Endothelial cell of umbilical vein (primary cell): Measurements from ENCODE around the gene CASD1. TPM values are rescaled to one million over a fixed set of nuclear protein-coding genes. Genes with fewer than 3 reads are reported as not detected.

Experiments
- BruUV-seq: library from RNA; stranded (reverse); fragments of 400-500 nt; replicated peaks from 2 replicates; lab custom pipeline; 2021; lab: Mats Ljungman, UMichigan
- CTCF ChIA-PET: fragments of 300-600, 350-600 bp; sonication (Branson Sonifier 250); formaldehyde crosslinking; loops from one replicate; lab custom pipeline; 2021; ENCODE audit warnings: antibody characterized with exemption, inconsistent platforms; lab: Charles Lee
- POLR2A ChIA-PET: fragments of 300-600, 350-600 bp; sonication (Branson Sonifier 250); formaldehyde crosslinking; loops from one replicate; lab custom pipeline; 2021; ENCODE audit warnings: antibody characterized with exemption, inconsistent platforms; lab: Charles Lee
- DNase-seq: peaks from one replicate; pipeline ENCODE4 v3.0.0-alpha.2; 2011; ENCODE audit warnings: low read depth, low spot score
- FAIRE-seq: peaks from 2 replicates; lab custom pipeline; 2011; peaks lifted over from hg19 to GRCh38; lab: Jason Lieb, UNC
- H2AFZ ChIP-seq: 2 replicates; pipeline ENCODE4 v1.6.0; 2012; ENCODE audit warnings: low read depth, low read length, control low read depth, inconsistent platforms
- H3K27ac ChIP-seq: 2 replicates; pipeline ENCODE4 v1.5.1; 2011; ENCODE audit warnings: low read depth, mild to moderate bottlenecking, control low read depth, low read length, moderate library complexity; ENCODE audit not compliant: insufficient read depth
- H3K27me3 ChIP-seq, 2 experiments: 2 replicates each; pipeline versions ENCODE4 v1.6.0 to v1.6.1; 2011; ENCODE audit warnings: low read length in 2 of 2, mixed read lengths in 1 of 2; ENCODE audit not compliant: control insufficient read depth in 2 of 2, insufficient read depth in 2 of 2
- H3K36me3 ChIP-seq, 2 experiments: 2 replicates in 1 of 2; 3 replicates in 1 of 2; pipeline ENCODE4 v1.5.1; 2011; ENCODE audit warnings: low read length in 2 of 2, mild to moderate bottlenecking in 1 of 2, moderate library complexity in 1 of 2; ENCODE audit not compliant: control insufficient read depth in 2 of 2, insufficient read depth in 2 of 2; ENCODE audit errors: extremely low read depth in 1 of 2
- H3K4me1 ChIP-seq: 3 replicates; pipeline ENCODE4 v1.5.1; 2011; ENCODE audit warnings: mild to moderate bottlenecking, low read length; ENCODE audit not compliant: control insufficient read depth, insufficient read depth; ENCODE audit errors: extremely low read depth
- H3K4me2 ChIP-seq: 2 replicates; pipeline ENCODE4 v1.6.1; 2011; ENCODE audit warnings: low read length, control low read depth, mixed read lengths; ENCODE audit not compliant: insufficient read depth
- H3K4me3 ChIP-seq, 3 experiments: fragments of 200-600 bp in 1 of 3; sonication (generic), shearing (Covaris generic) in 1 of 3; replicated peaks in 1 of 3; 2 replicates each; pipeline ENCODE4 v1.5.1; 2011 to 2016; ENCODE audit warnings: control low read depth in 3 of 3, low read length in 3 of 3, mild to moderate bottlenecking in 2 of 3, inconsistent platforms in 1 of 3, low read depth in 1 of 3, moderate library complexity in 1 of 3; ENCODE audit not compliant: insufficient read depth in 1 of 3
- H3K79me2 ChIP-seq: 2 replicates; pipeline ENCODE4 v1.6.0; 2012; ENCODE audit warnings: low read length, inconsistent platforms; ENCODE audit not compliant: control insufficient read depth, insufficient read depth
- H3K9ac ChIP-seq: replicated peaks from 2 replicates; pipeline ENCODE3; 2011; ENCODE audit warnings: low read length, control low read depth; ENCODE audit not compliant: insufficient read depth; ENCODE audit errors: extremely low read depth
- H3K9me1 ChIP-seq: replicated peaks from 3 replicates; pipeline ENCODE4 v1.6.0; 2011; ENCODE audit warnings: mild to moderate bottlenecking, low read length; ENCODE audit not compliant: control insufficient read depth, insufficient read depth; ENCODE audit errors: extremely low read depth
- H3K9me3 ChIP-seq: replicated peaks from 2 replicates; pipeline ENCODE4 v1.5.1; 2012; ENCODE audit warnings: low read length, inconsistent platforms; ENCODE audit not compliant: control insufficient read depth, insufficient read depth
- H4K20me1 ChIP-seq: replicated peaks from 2 replicates; pipeline ENCODE3; 2011; ENCODE audit warnings: mild to moderate bottlenecking, low read length; ENCODE audit not compliant: control insufficient read depth, insufficient read depth; ENCODE audit errors: extremely low read depth
- EZH2 ChIP-seq: IDR thresholded peaks from 2 replicates; pipeline ENCODE4 v1.6.1; 2012; ENCODE audit warnings: borderline replicate concordance, low read depth, mild to moderate bottlenecking, moderate library complexity, low read length, inconsistent platforms; ENCODE audit not compliant: severe bottlenecking
- FOS ChIP-seq: IDR thresholded peaks from 2 replicates; pipeline ENCODE4 v1.6.1; 2011; ENCODE audit warnings: mild to moderate bottlenecking, low read length, moderate library complexity, borderline replicate concordance; ENCODE audit not compliant: insufficient read depth
- GATA2 ChIP-seq: IDR thresholded peaks from 2 replicates; pipeline ENCODE4 v1.7.0; 2011; ENCODE audit warnings: low read depth, mild to moderate bottlenecking, moderate library complexity, mixed read lengths, low read length; ENCODE audit not compliant: insufficient read length, insufficient read depth
- JUN ChIP-seq: IDR thresholded peaks from 2 replicates; pipeline ENCODE4 v1.6.1; 2011; ENCODE audit warnings: borderline replicate concordance, low read depth; ENCODE audit not compliant: insufficient read length, insufficient read depth
- MYC ChIP-seq: IDR thresholded peaks from one replicate; pipeline ENCODE4 v1.6.1; 2011; ENCODE audit warnings: mild to moderate bottlenecking, low read depth, low read length
- POLR2A ChIP-seq: IDR thresholded peaks from 2 replicates; pipeline ENCODE4 v1.6.1; 2012; ENCODE audit warnings: low read depth, mild to moderate bottlenecking, control low read depth, low read length
- POLR2AphosphoS5 ChIP-seq: IDR thresholded peaks from 2 replicates; pipeline ENCODE4 v1.6.1; 2012; ENCODE audit warnings: low read depth, mild to moderate bottlenecking, control low read depth, low read length, moderate library complexity; ENCODE audit not compliant: insufficient read depth
- dilution Hi-C: fragments of 300-500 bp; cut with MboI; formaldehyde crosslinking; loops from one replicate; pipeline ENCODE4 v1.15.0; 2019; ENCODE audit warnings: low sequenced_read_pairs; ENCODE audit not compliant: extremely low pct_ligation_motif_present
- intact Hi-C: fragments of 100-400 bp; cut with micrococcal nuclease; formaldehyde crosslinking; loops from one replicate; pipeline ENCODE4 v1.10.0; 2022
- polyA plus RNA-seq, 4 experiments: library from polyadenylated mRNA; depleted of rRNA in 3 of 4; stranded (reverse) in 3 of 4; unstranded in 1 of 4; fragments of >200 nt; gene quantifications; 2 replicates each; pipeline versions ENCODE4 v1.2.1 to v1.2.3, GENCODE V29; 2011 to 2012; ENCODE audit warnings: missing spikeins in 1 of 4
- total RNA-seq: library from RNA; stranded (reverse); gene quantifications from 2 replicates; pipeline ENCODE4 v1.2.3, GENCODE V29; 2021
- TF ChIP-seq, protein P1 (sequence below): IDR thresholded peaks from 2 replicates; pipeline ENCODE4 v1.6.1; 2011; ENCODE audit not compliant: insufficient read depth, insufficient read length
- TF ChIP-seq, protein P2 (sequence below), 2 donors: IDR thresholded peaks; 1 replicate in 1 of 2; 2 replicates in 1 of 2; pipeline ENCODE4 v1.5.1; 2011; ENCODE audit warnings: low read length in 2 of 2, mild to moderate bottlenecking in 2 of 2, moderate library complexity in 2 of 2, control low read depth in 1 of 2, inconsistent platforms in 1 of 2, low read depth in 1 of 2; ENCODE audit not compliant: insufficient read depth in 1 of 2; ENCODE audit errors: extremely low read depth in 1 of 2

The CASD1 gene
- total and polyA plus RNA-seq, 2 donors (not counting 3 experiments of a cell fraction or from before 2014, with no cell fraction given), result 8.6 to 16.0 TPM

DNA sequence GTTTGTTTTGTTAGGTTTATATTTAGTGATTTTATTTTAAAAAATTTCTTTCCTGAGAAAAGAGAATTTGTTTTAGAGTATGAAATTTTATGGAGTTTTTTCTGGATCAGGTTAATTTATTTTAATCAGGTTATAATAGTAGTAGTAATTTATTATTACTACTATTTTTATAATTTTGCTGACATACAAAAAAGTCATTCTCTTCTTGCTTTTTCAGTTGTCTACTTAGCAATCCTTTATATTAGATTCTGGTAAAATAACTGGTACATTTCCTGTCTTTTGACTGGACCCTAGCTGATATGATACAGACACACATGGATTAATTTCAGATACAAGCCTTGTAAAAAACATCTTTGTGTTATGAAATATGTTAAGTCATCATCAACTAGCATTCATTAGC is 5.3 kb downstream of the CASD1 start:
- TF ChIP-seq FOS (no peak), EZH2 (no peak), MYC (no peak), POLR2A (no peak), GATA2 (no peak), JUN (no peak), POLR2AphosphoS5 (no peak)
- TF ChIP-seq, protein P1, sequence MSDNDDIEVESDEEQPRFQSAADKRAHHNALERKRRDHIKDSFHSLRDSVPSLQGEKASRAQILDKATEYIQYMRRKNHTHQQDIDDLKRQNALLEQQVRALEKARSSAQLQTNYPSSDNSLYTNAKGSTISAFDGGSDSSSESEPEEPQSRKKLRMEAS, result no peak
- TF ChIP-seq, protein P2, sequence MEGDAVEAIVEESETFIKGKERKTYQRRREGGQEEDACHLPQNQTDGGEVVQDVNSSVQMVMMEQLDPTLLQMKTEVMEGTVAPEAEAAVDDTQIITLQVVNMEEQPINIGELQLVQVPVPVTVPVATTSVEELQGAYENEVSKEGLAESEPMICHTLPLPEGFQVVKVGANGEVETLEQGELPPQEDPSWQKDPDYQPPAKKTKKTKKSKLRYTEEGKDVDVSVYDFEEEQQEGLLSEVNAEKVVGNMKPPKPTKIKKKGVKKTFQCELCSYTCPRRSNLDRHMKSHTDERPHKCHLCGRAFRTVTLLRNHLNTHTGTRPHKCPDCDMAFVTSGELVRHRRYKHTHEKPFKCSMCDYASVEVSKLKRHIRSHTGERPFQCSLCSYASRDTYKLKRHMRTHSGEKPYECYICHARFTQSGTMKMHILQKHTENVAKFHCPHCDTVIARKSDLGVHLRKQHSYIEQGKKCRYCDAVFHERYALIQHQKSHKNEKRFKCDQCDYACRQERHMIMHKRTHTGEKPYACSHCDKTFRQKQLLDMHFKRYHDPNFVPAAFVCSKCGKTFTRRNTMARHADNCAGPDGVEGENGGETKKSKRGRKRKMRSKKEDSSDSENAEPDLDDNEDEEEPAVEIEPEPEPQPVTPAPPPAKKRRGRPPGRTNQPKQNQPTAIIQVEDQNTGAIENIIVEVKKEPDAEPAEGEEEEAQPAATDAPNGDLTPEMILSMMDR (IDR thresholded peaks at IDR 0.05; ENCODE audit: extremely low read depth in 1 of 2, insufficient read depth in 1 of 2, low read depth in 1 of 2, low read length in 2 of 2), result no peak
- POLR2A ChIA-PET, result interaction anchor here (0.7 kb wide), 1 partner anchor 358 kb away, joined by 4 read pairs; no protein-coding TSS in a partner anchor
- Histone ChIP-seq H3K9me1 (no peaks in the 10 kb centered on the region), H2AFZ (no peak overlapping the region), H3K9me3 (no peaks in the 10 kb centered on the region), H3K4me3 (no peak overlapping the region), H3K36me3 (no peaks in the 10 kb centered on the region), H4K20me1 (peaks cover 2% of the 10 kb centered on the region), H3K4me1 (peaks cover 16% of the 10 kb centered on the region), H3K27ac (no peak overlapping the region), H3K79me2 (peaks cover 2% of the 10 kb centered on the region), H3K4me2 (no peak overlapping the region), H3K9ac (no peak overlapping the region), H3K27me3 (no peaks in the 10 kb centered on the region)
- CTCF ChIA-PET, result interaction anchor here (0.7 to 1.6 kb wide), 3 partner anchors 15 to 786 kb away, joined by 3 to 4 read pairs (median 4); no protein-coding TSS in a partner anchor
- DNase-seq, result no peak
- dilution Hi-C loops (no loop called here), intact Hi-C loops (loop anchor here (5.0 to 10.0 kb wide), 2 partner anchors 90 to 687 kb away; no protein-coding TSS in a partner anchor)
- FAIRE-seq, result no peak
- BruUV-seq, result no TSS peak
